Measurements from ENCODE around the gene UCP2.

UCP2 gene

DNA sequence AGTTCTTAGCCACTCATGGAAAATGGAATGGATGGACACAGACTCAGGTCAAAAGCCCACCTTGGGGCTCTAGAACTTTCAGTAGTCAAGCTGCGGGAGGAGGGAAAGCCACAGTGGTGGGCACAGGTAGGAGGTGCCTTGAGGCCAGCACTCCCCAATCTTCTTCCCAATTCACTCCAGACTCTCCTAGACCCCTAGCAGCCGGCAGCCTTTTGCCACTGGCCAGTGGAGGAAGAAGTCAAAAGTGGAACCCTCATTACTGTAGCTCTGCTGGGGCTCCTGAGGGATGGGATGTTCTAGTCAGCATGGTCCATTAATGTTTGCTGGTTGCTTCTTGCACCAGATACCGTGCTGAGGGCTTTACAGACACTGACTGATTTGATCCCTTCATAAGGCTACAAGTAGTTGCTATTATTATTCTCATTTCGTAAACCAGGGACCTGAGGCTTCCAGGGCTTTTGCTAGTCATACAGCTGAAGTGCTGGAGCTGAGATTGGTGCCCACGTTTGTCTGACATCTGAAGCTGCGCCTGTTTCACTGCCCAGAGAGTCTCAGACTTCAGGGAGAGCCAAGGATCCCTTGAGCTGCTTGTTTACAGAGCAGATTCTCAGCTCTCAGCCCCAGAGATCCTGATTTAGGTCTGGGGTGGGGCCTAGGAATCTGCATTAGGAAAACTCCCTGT lies 25.2 kb upstream of the UCP2 start:
- Histone ChIP-seq H3K9me3 (ENCODE audit: control insufficient read depth, insufficient read depth, low read length) (no peaks in the 10 kb centered on the region), H3K27me3 (ENCODE audit: control insufficient read depth, insufficient read depth, low read length) (no peaks in the 10 kb centered on the region), H3K9ac (ENCODE audit: low read depth, low read length) (no peak overlapping the region), H3K4me3 (ENCODE audit: low read depth, low read length) (no peak overlapping the region), H3K36me3 (ENCODE audit: control insufficient read depth, insufficient read depth, low read length) (peaks cover 4% of the 10 kb centered on the region), H3K4me1 (ENCODE audit: control insufficient read depth, insufficient read depth, low read length) (no peaks in the 10 kb centered on the region)

DNA sequence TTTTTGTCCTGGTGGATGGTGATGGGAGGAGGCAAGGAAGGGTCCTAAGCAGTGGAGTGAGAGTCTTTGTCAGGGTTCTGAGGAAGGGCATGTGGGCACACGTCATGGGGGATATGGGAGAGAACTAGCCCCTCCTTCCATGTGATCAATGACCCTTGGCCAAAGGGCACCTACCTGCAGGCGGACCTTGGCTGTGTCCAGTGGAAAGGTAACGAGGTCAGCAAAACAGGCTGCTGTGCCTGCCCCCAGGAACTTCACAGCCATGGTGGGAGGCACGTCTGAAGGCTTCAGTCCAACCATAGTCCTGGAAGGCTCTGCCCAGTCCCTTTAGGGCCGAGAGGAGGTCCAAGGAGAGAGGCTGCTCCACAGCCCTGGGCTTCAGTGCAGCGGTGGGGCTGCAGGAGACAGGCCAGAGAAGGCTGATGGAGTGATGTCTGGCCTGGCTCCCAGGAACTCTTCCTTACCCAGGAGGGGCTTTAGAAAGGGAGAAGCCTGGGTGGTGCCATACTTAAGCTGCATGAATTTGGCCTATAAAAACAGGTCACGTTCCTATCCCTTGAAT lies 24.2 kb upstream of the UCP2 start:
- H3K36me3 ChIP-seq (ENCODE audit: control insufficient read depth, insufficient read depth, low read length), result peaks cover 4% of the 10 kb centered on the region
- no peaks in the 10 kb centered on the region for H3K9me3 ChIP-seq (ENCODE audit: control insufficient read depth, insufficient read depth, low read length)
- H3K4me3 ChIP-seq (ENCODE audit: low read depth, low read length), result no peak overlapping the region
- H3K9ac ChIP-seq (ENCODE audit: low read depth, low read length), result no peak overlapping the region
- no peaks in the 10 kb centered on the region for H3K4me1 ChIP-seq (ENCODE audit: control insufficient read depth, insufficient read depth, low read length)
- no peaks in the 10 kb centered on the region for H3K27me3 ChIP-seq (ENCODE audit: control insufficient read depth, insufficient read depth, low read length)

DNA sequence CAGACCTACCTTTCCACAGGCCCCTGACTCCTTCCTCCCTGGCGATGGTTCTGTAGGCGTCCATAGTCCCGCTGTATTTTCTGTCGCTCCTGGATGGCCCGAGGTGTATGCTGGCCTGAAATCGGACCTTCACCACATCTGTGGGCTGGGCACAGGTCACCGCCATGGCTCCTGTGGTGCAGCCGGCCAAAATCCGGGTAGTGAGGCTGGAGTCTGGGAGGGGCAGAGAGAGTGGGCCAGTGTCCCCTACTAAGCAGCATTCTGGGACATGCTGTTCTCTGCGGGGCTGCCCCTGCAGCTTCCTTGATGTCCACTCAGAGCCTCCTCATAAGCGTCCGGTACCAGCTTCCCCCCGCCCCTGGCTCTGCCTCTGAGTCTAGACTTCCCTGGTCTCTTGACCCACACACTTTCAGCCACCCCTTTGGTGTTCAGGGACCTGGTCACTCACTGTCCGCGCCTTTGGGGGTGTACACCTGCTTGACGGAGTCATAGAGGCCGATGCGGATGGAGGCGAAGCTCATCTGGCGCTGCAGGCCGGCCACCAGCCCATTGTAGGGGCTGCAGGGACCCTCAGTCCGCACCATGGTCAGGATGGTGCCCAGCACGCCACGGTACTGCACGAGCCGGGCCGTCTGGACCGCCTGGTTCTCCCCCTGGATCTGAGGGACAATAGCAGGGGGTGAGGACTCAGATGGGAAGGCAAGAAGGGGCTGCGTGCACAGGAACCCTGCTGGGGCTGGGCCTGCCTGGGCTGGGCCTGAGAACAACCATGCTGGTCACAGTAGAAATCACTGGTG lies 23.3 kb upstream of the UCP2 start:
- Histone ChIP-seq H3K36me3 (ENCODE audit: control insufficient read depth, insufficient read depth, low read length) (peaks cover 4% of the 10 kb centered on the region), H3K9me3 (ENCODE audit: control insufficient read depth, insufficient read depth, low read length) (no peaks in the 10 kb centered on the region), H3K4me1 (ENCODE audit: control insufficient read depth, insufficient read depth, low read length) (no peaks in the 10 kb centered on the region), H3K9ac (ENCODE audit: low read depth, low read length) (no peak overlapping the region), H3K27me3 (ENCODE audit: control insufficient read depth, insufficient read depth, low read length) (no peaks in the 10 kb centered on the region), H3K4me3 (ENCODE audit: low read depth, low read length) (no peak overlapping the region)

DNA sequence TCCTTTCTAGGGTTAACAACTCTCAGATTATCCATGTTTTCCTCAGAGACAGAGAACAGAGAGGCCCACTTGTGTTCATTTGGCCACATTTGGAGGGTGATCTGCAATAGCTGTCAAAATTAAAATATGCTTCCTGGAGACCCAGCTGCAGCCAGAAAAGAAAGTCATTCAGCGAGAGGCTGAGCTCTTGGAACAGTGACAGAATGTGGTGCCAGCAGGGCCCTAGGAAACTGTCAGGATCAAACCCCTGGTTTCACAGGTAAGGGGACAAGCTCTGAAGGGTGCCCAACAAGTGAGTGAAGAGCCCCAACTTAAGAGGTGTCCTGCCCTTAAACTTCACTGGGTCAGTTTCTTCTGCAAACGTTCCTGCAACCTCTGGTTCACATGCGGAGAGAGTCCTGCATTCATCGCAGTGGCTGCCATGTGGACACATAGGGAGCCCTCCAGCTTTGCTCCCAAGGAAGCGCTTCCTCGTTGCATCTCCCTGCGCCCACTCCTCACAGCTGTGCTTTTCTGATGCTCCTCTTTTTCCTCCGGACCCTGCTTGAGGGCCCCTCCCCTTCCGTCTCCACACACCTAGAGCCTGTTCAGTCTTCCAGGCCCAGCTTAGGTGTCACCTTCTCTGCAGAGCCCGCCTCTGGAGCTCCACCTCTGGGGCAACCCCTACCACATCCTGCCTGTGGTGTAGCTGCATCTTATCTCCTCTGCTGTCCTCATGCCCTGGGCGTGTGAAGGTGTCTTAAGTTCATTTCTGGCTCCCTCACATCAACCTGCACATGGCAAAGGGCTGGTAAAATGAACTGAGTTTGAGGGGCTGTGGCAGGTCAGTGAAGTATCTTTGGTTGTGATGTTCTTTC lies 22.3 kb upstream of the UCP2 start:
- no peaks in the 10 kb centered on the region for H3K9me3 ChIP-seq (ENCODE audit: control insufficient read depth, insufficient read depth, low read length)
- H3K36me3 ChIP-seq (ENCODE audit: control insufficient read depth, insufficient read depth, low read length), result peaks cover 4% of the 10 kb centered on the region
- no peaks in the 10 kb centered on the region for H3K4me1 ChIP-seq (ENCODE audit: control insufficient read depth, insufficient read depth, low read length)
- H3K27me3 ChIP-seq (ENCODE audit: control insufficient read depth, insufficient read depth, low read length), result no peaks in the 10 kb centered on the region
- H3K4me3 ChIP-seq (ENCODE audit: low read depth, low read length), result no peak overlapping the region
- H3K9ac ChIP-seq (ENCODE audit: low read depth, low read length), result no peak overlapping the region

DNA sequence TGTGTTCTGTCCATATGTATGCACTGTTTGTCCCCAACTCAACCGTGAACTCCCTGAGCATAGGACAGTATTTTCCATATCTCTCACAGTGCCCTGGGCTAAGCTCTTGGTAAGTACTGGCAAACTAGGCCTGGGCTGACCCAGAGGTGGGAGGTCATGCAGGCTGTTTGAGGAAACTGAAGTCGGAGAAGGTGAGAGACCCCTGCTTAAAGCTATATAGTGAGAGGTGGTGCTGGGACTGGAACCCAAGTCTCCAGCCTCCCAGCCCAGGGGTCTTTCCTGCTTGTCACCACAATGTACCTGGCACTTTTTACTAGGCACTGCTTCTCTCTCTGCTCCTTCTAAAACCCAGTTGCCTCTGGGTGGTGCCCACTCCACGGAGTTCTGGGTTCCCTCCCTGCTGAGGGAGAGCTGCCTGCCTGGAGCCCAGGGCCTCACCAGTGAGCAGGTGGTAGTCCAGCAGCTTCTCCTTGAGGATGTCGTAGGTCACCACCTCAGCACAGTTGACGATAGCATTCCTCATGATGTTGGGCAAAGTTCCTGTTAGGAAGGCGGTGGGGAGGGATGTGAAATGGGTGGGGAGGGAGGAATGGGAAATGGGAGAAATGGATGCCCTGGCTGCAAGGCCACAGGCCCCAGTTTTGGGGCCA lies 21.5 kb upstream of the UCP2 start:
- no peaks in the 10 kb centered on the region for H3K27me3 ChIP-seq (ENCODE audit: control insufficient read depth, insufficient read depth, low read length)

DNA sequence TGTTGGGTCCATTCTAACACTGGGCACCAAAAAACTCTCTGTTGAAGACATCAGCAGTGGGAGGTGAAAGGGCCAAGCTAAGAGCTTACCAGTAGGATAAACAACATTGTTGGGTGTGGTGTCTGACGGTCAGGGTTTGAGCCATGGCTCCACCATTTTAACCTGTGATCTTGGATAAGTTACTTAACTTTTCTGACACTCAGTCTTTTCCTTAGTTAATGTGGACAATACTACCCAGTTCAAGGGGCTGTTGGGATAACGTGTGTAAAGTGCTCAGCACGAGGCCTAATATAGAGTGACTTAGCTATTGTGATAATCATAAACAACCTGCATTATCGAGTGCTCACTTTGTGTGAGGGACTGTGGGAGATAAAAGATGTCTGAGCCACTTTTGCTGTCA lies 20.2 kb upstream of the UCP2 start:
- Histone ChIP-seq H3K36me3 (ENCODE audit: control insufficient read depth, insufficient read depth, low read length) (peaks cover 4% of the 10 kb centered on the region), H3K27me3 (ENCODE audit: control insufficient read depth, insufficient read depth, low read length) (no peaks in the 10 kb centered on the region), H3K4me3 (ENCODE audit: low read depth, low read length) (no peak overlapping the region), H3K4me1 (ENCODE audit: control insufficient read depth, insufficient read depth, low read length) (no peaks in the 10 kb centered on the region), H3K9me3 (ENCODE audit: control insufficient read depth, insufficient read depth, low read length) (no peaks in the 10 kb centered on the region), H3K9ac (ENCODE audit: low read depth, low read length) (no peak overlapping the region)

More for the DNA sequence above, 21.5 kb upstream of the UCP2 start:
- Histone ChIP-seq H3K36me3 (ENCODE audit: control insufficient read depth, insufficient read depth, low read length) (peaks cover 4% of the 10 kb centered on the region), H3K9me3 (ENCODE audit: control insufficient read depth, insufficient read depth, low read length) (no peaks in the 10 kb centered on the region), H3K4me1 (ENCODE audit: control insufficient read depth, insufficient read depth, low read length) (no peaks in the 10 kb centered on the region), H3K9ac (ENCODE audit: low read depth, low read length) (no peak overlapping the region), H3K4me3 (ENCODE audit: low read depth, low read length) (no peak overlapping the region)

DNA sequence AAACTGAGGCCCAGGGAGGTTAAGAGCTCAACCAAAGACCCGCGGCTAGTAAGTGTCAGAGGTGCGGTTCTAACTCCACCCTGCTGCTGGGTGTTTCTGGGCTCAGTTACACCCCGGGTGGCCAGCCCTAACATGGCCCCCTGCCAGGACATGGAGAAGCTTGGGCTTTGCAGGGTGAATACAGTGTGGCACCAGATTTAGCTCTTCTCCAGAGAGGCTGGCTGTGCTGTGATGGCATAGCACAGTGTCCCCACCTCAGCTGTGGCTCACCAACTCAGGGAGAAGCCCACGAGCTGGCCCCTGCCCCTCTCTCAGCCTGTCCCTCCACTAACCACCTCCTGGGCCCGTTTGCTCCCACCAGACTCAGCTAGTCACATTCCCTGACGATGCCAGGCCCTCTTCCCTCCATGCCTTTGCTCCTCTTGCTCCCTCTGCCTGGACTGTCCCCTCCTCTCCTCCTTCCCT lies 19.2 kb upstream of the UCP2 start:
- H3K9ac ChIP-seq (ENCODE audit: low read depth, low read length), result no peak overlapping the region
- H3K4me1 ChIP-seq (ENCODE audit: control insufficient read depth, insufficient read depth, low read length), result no peaks in the 10 kb centered on the region
- H3K9me3 ChIP-seq (ENCODE audit: control insufficient read depth, insufficient read depth, low read length), result no peaks in the 10 kb centered on the region

DNA sequence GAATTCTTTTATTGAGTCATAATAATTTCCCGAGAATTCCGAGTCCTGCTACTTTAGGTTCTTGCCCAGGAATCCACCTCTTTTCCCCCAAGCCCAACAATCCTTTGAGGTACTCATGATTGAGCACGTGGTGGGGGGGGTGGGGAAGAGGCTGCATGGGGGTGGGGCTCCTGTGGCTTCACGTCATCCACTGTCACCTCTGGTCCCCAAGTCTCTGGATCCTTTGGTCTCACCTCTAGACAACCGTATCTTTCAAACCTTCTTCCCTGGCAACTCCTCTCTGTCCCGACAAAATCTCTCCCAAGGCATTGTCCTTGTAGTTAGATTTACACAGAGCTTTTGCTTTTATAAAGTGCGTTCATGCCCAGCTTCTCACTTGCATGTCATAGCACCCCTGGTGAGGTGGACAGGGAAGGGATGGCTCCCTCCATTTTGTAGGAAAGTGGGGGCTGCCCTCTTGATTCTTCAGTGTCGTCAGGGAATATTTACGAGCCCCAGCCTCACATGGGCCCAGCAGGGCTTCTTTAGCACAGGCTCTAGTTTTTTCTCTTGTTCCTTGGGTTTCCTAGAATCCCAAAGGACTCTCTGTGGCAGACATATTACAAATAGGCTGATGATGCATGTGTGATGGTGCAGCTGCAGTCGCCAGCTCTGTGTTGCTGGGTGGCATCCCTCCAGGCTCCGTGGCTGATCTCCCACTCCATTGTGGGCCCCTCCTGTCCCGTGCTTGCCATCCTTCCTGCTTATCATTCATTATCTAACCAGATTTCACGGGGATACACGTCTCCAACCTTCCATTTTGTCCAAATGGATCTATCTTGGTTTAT lies 17.9 kb upstream of the UCP2 start:
- no peak overlapping the region for H3K4me3 ChIP-seq (ENCODE audit: low read depth, low read length)
- no peaks in the 10 kb centered on the region for H3K27me3 ChIP-seq (ENCODE audit: control insufficient read depth, insufficient read depth, low read length)
- no peaks in the 10 kb centered on the region for H3K9me3 ChIP-seq (ENCODE audit: control insufficient read depth, insufficient read depth, low read length)
- H3K4me1 ChIP-seq (ENCODE audit: control insufficient read depth, insufficient read depth, low read length), result no peaks in the 10 kb centered on the region
- no peak overlapping the region for H3K9ac ChIP-seq (ENCODE audit: low read depth, low read length)
- peaks cover 4% of the 10 kb centered on the region for H3K36me3 ChIP-seq (ENCODE audit: control insufficient read depth, insufficient read depth, low read length)

More for the DNA sequence above, 19.2 kb upstream of the UCP2 start:
- Histone ChIP-seq H3K27me3 (ENCODE audit: control insufficient read depth, insufficient read depth, low read length) (no peaks in the 10 kb centered on the region), H3K36me3 (ENCODE audit: control insufficient read depth, insufficient read depth, low read length) (peaks cover 4% of the 10 kb centered on the region), H3K4me3 (ENCODE audit: low read depth, low read length) (no peak overlapping the region)

DNA sequence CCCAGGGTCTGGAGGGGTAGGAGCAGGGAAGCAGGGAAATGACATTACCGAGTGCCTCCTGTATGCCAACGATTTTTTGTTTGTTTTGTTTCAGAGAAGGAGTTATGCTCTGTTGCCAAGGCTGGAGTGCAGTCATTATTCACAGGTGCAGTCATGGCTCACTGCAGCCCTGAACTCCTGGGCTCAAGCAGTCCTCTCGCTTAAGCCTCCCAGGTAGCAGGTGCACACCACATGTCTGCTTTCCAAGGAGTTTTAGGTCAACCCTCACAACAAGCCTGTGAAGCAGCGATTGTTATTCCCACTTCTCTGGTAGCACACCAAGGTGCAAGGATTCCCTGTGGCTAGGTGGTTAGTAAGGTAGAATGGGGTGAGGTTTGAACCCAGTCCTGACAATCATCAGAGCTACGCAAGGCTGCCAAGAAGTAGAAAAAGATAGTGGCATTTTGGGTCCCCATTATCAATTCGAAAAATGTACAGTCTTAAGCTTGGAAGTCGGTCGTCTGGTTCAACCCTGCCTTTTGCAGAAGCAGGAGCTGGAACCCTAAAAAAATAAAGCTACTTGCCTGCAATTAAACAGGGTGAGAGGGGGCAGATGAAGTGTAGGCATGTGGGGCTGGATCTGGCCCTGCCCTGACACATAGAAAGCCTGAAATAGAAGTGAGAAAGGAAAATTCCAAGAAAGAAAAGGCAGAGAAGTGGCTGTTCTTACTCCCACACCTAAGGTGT lies 17.1 kb upstream of the UCP2 start:
- H3K36me3 ChIP-seq (ENCODE audit: control insufficient read depth, insufficient read depth, low read length), result peaks cover 4% of the 10 kb centered on the region
- no peaks in the 10 kb centered on the region for H3K4me1 ChIP-seq (ENCODE audit: control insufficient read depth, insufficient read depth, low read length)
- H3K9ac ChIP-seq (ENCODE audit: low read depth, low read length), result no peak overlapping the region
- no peak overlapping the region for H3K4me3 ChIP-seq (ENCODE audit: low read depth, low read length)
- no peaks in the 10 kb centered on the region for H3K27me3 ChIP-seq (ENCODE audit: control insufficient read depth, insufficient read depth, low read length)
- H3K9me3 ChIP-seq (ENCODE audit: control insufficient read depth, insufficient read depth, low read length), result no peaks in the 10 kb centered on the region

DNA sequence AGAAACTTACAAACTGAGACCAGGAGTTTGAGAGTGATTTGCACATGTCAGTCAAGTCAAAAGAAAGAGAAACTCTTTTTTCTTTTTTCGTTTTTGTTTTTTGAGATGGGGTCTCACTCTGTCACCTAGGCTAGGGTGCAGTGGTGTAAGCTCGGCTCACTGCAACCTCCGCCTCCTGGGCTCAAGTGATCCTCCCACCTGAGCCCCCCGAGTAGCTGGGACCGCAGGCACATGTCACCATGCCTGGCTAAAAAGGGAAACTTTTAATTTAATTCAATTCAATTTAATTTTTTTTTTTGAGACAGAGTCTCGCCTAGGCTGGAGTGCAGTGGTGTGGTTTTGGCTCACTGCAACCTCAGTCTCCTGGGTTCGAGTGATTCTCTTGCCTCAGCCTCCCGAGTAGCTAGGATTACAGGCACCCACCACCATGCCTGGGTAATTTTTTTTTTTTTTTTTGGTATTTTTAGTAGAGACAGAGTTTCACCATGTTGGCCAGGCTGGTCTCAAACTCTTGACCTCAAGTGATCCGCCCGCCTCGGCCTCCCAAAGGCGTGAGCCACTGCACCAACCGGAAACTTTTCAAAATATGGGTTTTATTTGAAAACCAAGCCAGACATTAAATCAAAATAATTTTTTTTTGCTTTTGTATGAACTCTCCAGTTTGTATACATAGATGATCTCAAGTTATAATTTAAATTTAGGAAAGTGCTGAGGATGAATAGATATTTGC lies 16.4 kb upstream of the UCP2 start:
- H3K36me3 ChIP-seq (ENCODE audit: control insufficient read depth, insufficient read depth, low read length), result peaks cover 4% of the 10 kb centered on the region
- H3K4me1 ChIP-seq (ENCODE audit: control insufficient read depth, insufficient read depth, low read length), result no peaks in the 10 kb centered on the region
- no peak overlapping the region for H3K9ac ChIP-seq (ENCODE audit: low read depth, low read length)
- no peak overlapping the region for H3K4me3 ChIP-seq (ENCODE audit: low read depth, low read length)
- no peaks in the 10 kb centered on the region for H3K9me3 ChIP-seq (ENCODE audit: control insufficient read depth, insufficient read depth, low read length)
- H3K27me3 ChIP-seq (ENCODE audit: control insufficient read depth, insufficient read depth, low read length), result no peaks in the 10 kb centered on the region
